Measurements from ENCODE around the gene CTXND1.

The CTXND1 gene

GRCh38 chr15:80183886-80184285 lies 68.1 kb downstream of the CTXND1 start:
- no peaks in the 10 kb centered on the region for H4K20me1 ChIP-seq (ENCODE audit: insufficient read depth, low read length, poor library complexity, severe bottlenecking)
- TF ChIP-seq, protein P1, sequence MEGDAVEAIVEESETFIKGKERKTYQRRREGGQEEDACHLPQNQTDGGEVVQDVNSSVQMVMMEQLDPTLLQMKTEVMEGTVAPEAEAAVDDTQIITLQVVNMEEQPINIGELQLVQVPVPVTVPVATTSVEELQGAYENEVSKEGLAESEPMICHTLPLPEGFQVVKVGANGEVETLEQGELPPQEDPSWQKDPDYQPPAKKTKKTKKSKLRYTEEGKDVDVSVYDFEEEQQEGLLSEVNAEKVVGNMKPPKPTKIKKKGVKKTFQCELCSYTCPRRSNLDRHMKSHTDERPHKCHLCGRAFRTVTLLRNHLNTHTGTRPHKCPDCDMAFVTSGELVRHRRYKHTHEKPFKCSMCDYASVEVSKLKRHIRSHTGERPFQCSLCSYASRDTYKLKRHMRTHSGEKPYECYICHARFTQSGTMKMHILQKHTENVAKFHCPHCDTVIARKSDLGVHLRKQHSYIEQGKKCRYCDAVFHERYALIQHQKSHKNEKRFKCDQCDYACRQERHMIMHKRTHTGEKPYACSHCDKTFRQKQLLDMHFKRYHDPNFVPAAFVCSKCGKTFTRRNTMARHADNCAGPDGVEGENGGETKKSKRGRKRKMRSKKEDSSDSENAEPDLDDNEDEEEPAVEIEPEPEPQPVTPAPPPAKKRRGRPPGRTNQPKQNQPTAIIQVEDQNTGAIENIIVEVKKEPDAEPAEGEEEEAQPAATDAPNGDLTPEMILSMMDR (conservative IDR thresholded peaks at IDR 0.05; ENCODE audit: low read length): 0 out of 2 replicates have a peak, but pooled peaks have one; percentile 17
- TF ChIP-seq EZH2phosphoT487 (IDR thresholded peaks at IDR 0.05; ENCODE audit: borderline replicate concordance): no peak
- no peak overlapping the region for H2AFZ ChIP-seq (ENCODE audit: low read length)
- no peaks in the 10 kb centered on the region for H3K27me3 ChIP-seq (ENCODE audit: insufficient read depth, low read length, poor library complexity, severe bottlenecking)
- no peaks in the 10 kb centered on the region for H3K9me2 ChIP-seq (replicated peaks; ENCODE audit: low read depth, low read length)
- no peak overlapping the region for H3K4me2 ChIP-seq (ENCODE audit: low read depth, low read length, poor library complexity, severe bottlenecking)
- H3K4me3 ChIP-seq (ENCODE audit: low read length, poor library complexity, severe bottlenecking): no peak overlapping the region
- H3K36me3 ChIP-seq (ENCODE audit: insufficient read depth, low read length): peaks cover 39% of the 10 kb centered on the region; the same call in 1 of the 2 replicates
- H3K4me1 ChIP-seq (ENCODE audit: insufficient read depth, low read length, poor library complexity, severe bottlenecking): no peaks in the 10 kb centered on the region
- no peak overlapping the region for H3K9ac ChIP-seq (ENCODE audit: low read depth, low read length, poor library complexity, severe bottlenecking)
- no peaks in the 10 kb centered on the region for H3K9me3 ChIP-seq (ENCODE audit: insufficient read depth, low read depth, low read length)
- H3F3A ChIP-seq (ENCODE audit: low read depth): no peaks in the 10 kb centered on the region
- H3K79me2 ChIP-seq (ENCODE audit: insufficient read depth, low read length): no peaks in the 10 kb centered on the region

DNA sequence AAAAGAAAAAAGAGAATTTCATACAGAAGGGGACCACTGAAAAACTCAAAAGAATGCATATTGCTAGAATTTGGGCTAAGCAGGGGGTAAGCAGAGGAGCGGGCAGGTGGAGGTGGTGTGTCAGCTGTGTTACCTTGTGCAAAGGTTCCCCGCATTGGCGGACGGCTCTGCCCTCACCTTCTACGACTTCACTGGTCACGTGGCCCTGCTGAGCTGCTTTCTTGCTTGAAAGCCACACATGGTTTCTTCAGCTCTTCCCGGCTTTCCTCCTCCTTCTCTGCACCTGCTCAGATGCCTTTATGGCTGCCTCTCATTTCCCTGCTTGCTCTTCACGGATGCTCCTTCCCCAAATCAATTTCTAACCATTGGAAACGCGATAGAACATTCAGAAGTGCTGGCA lies 68.7 kb downstream of the CTXND1 start:
- Histone ChIP-seq H3K9me3 (ENCODE audit: insufficient read depth, low read depth, low read length) (no peaks in the 10 kb centered on the region), H4K20me1 (ENCODE audit: insufficient read depth, low read length, poor library complexity, severe bottlenecking) (no peaks in the 10 kb centered on the region), H3K4me1 (ENCODE audit: insufficient read depth, low read length, poor library complexity, severe bottlenecking) (no peaks in the 10 kb centered on the region), H3K79me2 (ENCODE audit: insufficient read depth, low read length) (no peaks in the 10 kb centered on the region), H3K36me3 (ENCODE audit: insufficient read depth, low read length) (peaks cover 39% of the 10 kb centered on the region; the same call in 1 of the 2 replicates), H3K9me2 (replicated peaks; ENCODE audit: low read depth, low read length) (no peaks in the 10 kb centered on the region), H3F3A (ENCODE audit: low read depth) (no peaks in the 10 kb centered on the region), H3K4me2 (ENCODE audit: low read depth, low read length, poor library complexity, severe bottlenecking) (no peak overlapping the region), H3K4me3 (ENCODE audit: low read length, poor library complexity, severe bottlenecking) (no peak overlapping the region), H2AFZ (ENCODE audit: low read length) (no peak overlapping the region), H3K9ac (ENCODE audit: low read depth, low read length, poor library complexity, severe bottlenecking) (no peak overlapping the region), H3K27me3 (ENCODE audit: insufficient read depth, low read length, poor library complexity, severe bottlenecking) (no peaks in the 10 kb centered on the region)
- TF ChIP-seq, protein P1 (conservative IDR thresholded peaks at IDR 0.05; ENCODE audit: low read length): no peak
- no peak for TF ChIP-seq EZH2phosphoT487 (IDR thresholded peaks at IDR 0.05; ENCODE audit: borderline replicate concordance)

DNA sequence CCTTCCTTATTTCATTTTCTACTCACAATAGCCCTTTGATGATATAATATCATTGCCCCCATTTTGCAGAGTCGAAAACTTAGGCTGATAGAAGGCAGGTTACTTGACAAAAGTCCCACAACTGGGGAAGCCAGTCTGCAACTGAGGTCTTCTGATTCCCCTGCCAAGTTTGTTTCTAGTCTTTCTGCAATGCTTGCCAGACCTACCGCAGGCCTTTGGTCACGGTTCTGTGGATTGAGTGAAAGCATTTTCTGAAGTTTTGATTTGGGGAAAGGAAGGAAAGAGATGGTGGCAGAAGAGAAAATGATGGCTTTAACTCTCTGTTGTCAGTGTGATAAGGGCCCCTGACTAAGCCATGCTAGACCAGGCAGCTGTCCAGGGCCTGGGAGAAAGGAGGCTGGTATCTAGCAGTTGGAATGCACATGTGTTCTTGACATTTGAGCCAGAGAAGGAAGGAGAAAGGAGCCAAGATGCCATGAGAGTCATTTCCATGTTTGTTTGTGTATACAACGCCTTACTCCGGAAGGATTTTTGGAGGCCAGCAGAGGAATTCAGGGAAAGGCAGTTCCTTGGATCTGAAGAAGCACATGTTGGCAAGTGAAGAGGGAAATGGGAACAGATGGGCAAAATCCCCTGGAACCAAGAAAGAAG lies 69.3 kb downstream of the CTXND1 start:
- Histone ChIP-seq H3K79me2 (ENCODE audit: insufficient read depth, low read length) (no peaks in the 10 kb centered on the region), H3K27me3 (ENCODE audit: insufficient read depth, low read length, poor library complexity, severe bottlenecking) (no peaks in the 10 kb centered on the region), H3K9ac (ENCODE audit: low read depth, low read length, poor library complexity, severe bottlenecking) (no peak overlapping the region), H3K36me3 (ENCODE audit: insufficient read depth, low read length) (peaks cover 39% of the 10 kb centered on the region; the same call in 1 of the 2 replicates), H3F3A (ENCODE audit: low read depth) (no peaks in the 10 kb centered on the region), H3K4me1 (ENCODE audit: insufficient read depth, low read length, poor library complexity, severe bottlenecking) (no peaks in the 10 kb centered on the region), H3K4me3 (ENCODE audit: low read length, poor library complexity, severe bottlenecking) (no peak overlapping the region), H2AFZ (ENCODE audit: low read length) (no peak overlapping the region), H3K9me3 (ENCODE audit: insufficient read depth, low read depth, low read length) (no peaks in the 10 kb centered on the region), H3K4me2 (ENCODE audit: low read depth, low read length, poor library complexity, severe bottlenecking) (no peak overlapping the region), H3K9me2 (replicated peaks; ENCODE audit: low read depth, low read length) (no peaks in the 10 kb centered on the region), H4K20me1 (ENCODE audit: insufficient read depth, low read length, poor library complexity, severe bottlenecking) (no peaks in the 10 kb centered on the region)
- TF ChIP-seq, protein P1 (conservative IDR thresholded peaks at IDR 0.05; ENCODE audit: low read length): no peak
- no peak for TF ChIP-seq EZH2phosphoT487 (IDR thresholded peaks at IDR 0.05; ENCODE audit: borderline replicate concordance)

Data from Loucy (cell line).